HepG2 (cell line): ENCODE results near the gene NADK2. TPM values are rescaled to one million over a fixed set of nuclear protein-coding genes. Genes with fewer than 3 reads are reported as not detected.

Source experiments
- FOSL1 ChIP-seq: sonication (generic); formaldehyde crosslinking; IDR thresholded peaks from 2 replicates; pipeline ENCODE4 v1.9.0; 2021; ENCODE audit warnings: missing genetic modification reagents, borderline replicate concordance
- HDAC6 ChIP-seq: fragments of 200-600 bp; sonication (generic); IDR thresholded peaks from 2 replicates; pipeline ENCODE4 v1.7.0; 2017; ENCODE audit warnings: mild to moderate bottlenecking, antibody characterized with exemption, low read length, low read depth
- HNF4A ChIP-seq: sonication (generic); formaldehyde crosslinking; IDR thresholded peaks from 2 replicates; pipeline ENCODE4 v1.4.0; 2020; ENCODE audit warnings: missing genetic modification reagents
- MXI1 ChIP-seq: IDR thresholded peaks from 3 replicates; pipeline ENCODE4 v1.6.1; 2012; ENCODE audit warnings: low read depth, low read length, inconsistent platforms, borderline replicate concordance
- NFE2 ChIP-seq: sonication (generic); formaldehyde crosslinking; IDR thresholded peaks from 2 replicates; pipeline ENCODE4 v1.4.0; 2020; ENCODE audit warnings: missing genetic modification reagents
- RXRB ChIP-seq: IDR thresholded peaks from 2 replicates; pipeline ENCODE4 v1.6.1; 2016; ENCODE audit warnings: borderline replicate concordance, missing genetic modification reagents, missing compliant biosample characterization
- SIN3B ChIP-seq: fragments of 150-350 bp; IDR thresholded peaks from 2 replicates; pipeline ENCODE4 v1.6.1; 2014; ENCODE audit warnings: low read length
- XBP1 ChIP-seq: sonication (generic); formaldehyde crosslinking; IDR thresholded peaks from 2 replicates; pipeline ENCODE4 v1.5.0; 2020; ENCODE audit warnings: missing genetic modification reagents
- ZBTB20 ChIP-seq: sonication (generic); formaldehyde crosslinking; IDR thresholded peaks from 2 replicates; pipeline ENCODE4 v1.8.1; 2023; ENCODE audit warnings: missing genetic modification reagents, low read depth, mild to moderate bottlenecking, borderline replicate concordance
- ZIK1 ChIP-seq: sonication (generic); formaldehyde crosslinking; IDR thresholded peaks from 2 replicates; pipeline ENCODE4 v1.5.0; 2020; ENCODE audit warnings: mild to moderate bottlenecking, low read depth, missing genetic modification reagents, borderline replicate concordance
- ZMAT3 ChIP-seq: sonication (generic); formaldehyde crosslinking; conservative IDR thresholded peaks from 2 replicates; pipeline ENCODE4 v1.7.0; 2021; ENCODE audit warnings: missing genetic modification reagents
- ZMYM3 ChIP-seq: sonication (generic); formaldehyde crosslinking; IDR thresholded peaks from 2 replicates; pipeline ENCODE4 v1.5.1; 2020; ENCODE audit warnings: mild to moderate bottlenecking, missing genetic modification reagents
- ZNF10 ChIP-seq: sonication (generic); formaldehyde crosslinking; IDR thresholded peaks from 2 replicates; pipeline ENCODE4 v1.4.0; 2020; ENCODE audit warnings: mild to moderate bottlenecking, low read depth, missing genetic modification reagents, borderline replicate concordance
- ZNF407 ChIP-seq: sonication (generic); formaldehyde crosslinking; IDR thresholded peaks from one replicate; pipeline ENCODE4 v1.5.1; 2020; ENCODE audit warnings: mild to moderate bottlenecking, missing genetic modification reagents; ENCODE audit errors: not compliant biosample characterization
- ZNF44 ChIP-seq: sonication (generic); formaldehyde crosslinking; IDR thresholded peaks from 2 replicates; pipeline ENCODE4 v1.5.1; 2020; ENCODE audit warnings: mild to moderate bottlenecking, missing genetic modification reagents
- ZNF530 ChIP-seq: sonication (generic); formaldehyde crosslinking; IDR thresholded peaks from 2 replicates; pipeline ENCODE4 v1.5.0; 2020; ENCODE audit warnings: low read depth, mild to moderate bottlenecking, missing genetic modification reagents
- ZNF644 ChIP-seq: IDR thresholded peaks from 2 replicates; pipeline ENCODE4 v1.6.1; 2016; ENCODE audit warnings: low read depth
- ZNF782 ChIP-seq: sonication (generic); formaldehyde crosslinking; IDR thresholded peaks from 2 replicates; pipeline ENCODE4 v1.4.0; 2020; ENCODE audit warnings: missing genetic modification reagents, mild to moderate bottlenecking, borderline replicate concordance
- polyA plus RNA-seq, 8 experiments: library from polyadenylated mRNA; depleted of rRNA in 3 of 8; stranded (reverse) in 7 of 8; unstranded in 1 of 8; fragments of >200 nt; fragmentation: Illumina TruSeq in 4 of 8; extraction: Trizol in 4 of 8; gene quantifications; 2 replicates each; pipeline versions ENCODE4 v1.2.1 to v1.2.3, GENCODE V29; 2011 to 2016; ENCODE audit warnings: low read depth in 4 of 8, missing spikeins in 1 of 8, mixed read lengths in 1 of 8; ENCODE audit not compliant: insufficient read depth in 1 of 8
- total RNA-seq, 5 experiments: library from RNA; depleted of rRNA; stranded (reverse); fragments of >200 nt; fragmentation: Illumina TruSeq; extraction: Trizol; gene quantifications; 2 replicates each; pipeline ENCODE4 v1.2.3, GENCODE V29; 2016; ENCODE audit warnings: low read depth in 1 of 5
- TF ChIP-seq, protein P1 (sequence below): sonication (generic); formaldehyde crosslinking; IDR thresholded peaks from 2 replicates; pipeline ENCODE4 v1.8.1; 2023; ENCODE audit warnings: missing genetic modification reagents, mild to moderate bottlenecking, borderline replicate concordance
- TF ChIP-seq, protein P2 (sequence below): sonication (generic); formaldehyde crosslinking; IDR thresholded peaks from 2 replicates; pipeline ENCODE4 v1.8.0; 2022; ENCODE audit warnings: missing genetic modification reagents, mild to moderate bottlenecking, moderate library complexity, borderline replicate concordance

The NADK2 gene
- total and polyA plus RNA-seq, 2 of the 13 experiments (the other 11 are each of a cell fraction or from before 2014, with no cell fraction given): 13.9 to 71.4 TPM

- TF ChIP-seq, protein P1, sequence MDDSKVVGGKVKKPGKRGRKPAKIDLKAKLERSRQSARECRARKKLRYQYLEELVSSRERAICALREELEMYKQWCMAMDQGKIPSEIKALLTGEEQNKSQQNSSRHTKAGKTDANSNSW (CRISPR knock-in tag): no peak; the same call in 1 of the 2 replicates
- TF ChIP-seq ZNF782: no peak
- TF ChIP-seq, protein P2, sequence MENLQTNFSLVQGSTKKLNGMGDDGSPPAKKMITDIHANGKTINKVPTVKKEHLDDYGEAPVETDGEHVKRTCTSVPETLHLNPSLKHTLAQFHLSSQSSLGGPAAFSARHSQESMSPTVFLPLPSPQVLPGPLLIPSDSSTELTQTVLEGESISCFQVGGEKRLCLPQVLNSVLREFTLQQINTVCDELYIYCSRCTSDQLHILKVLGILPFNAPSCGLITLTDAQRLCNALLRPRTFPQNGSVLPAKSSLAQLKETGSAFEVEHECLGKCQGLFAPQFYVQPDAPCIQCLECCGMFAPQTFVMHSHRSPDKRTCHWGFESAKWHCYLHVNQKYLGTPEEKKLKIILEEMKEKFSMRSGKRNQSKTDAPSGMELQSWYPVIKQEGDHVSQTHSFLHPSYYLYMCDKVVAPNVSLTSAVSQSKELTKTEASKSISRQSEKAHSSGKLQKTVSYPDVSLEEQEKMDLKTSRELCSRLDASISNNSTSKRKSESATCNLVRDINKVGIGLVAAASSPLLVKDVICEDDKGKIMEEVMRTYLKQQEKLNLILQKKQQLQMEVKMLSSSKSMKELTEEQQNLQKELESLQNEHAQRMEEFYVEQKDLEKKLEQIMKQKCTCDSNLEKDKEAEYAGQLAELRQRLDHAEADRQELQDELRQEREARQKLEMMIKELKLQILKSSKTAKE: no peak
- TF ChIP-seq ZNF10 (CRISPR knock-in tag): no peak
- TF ChIP-seq RXRB (CRISPR knock-in tag): no peak
- no peak for TF ChIP-seq HDAC6
- no peak for TF ChIP-seq HNF4A (CRISPR knock-in tag)
- no peak for TF ChIP-seq ZIK1 (CRISPR knock-in tag)
- TF ChIP-seq NFE2 (CRISPR knock-in tag): no peak
- no peak for TF ChIP-seq XBP1 (CRISPR knock-in tag)
- TF ChIP-seq ZMYM3: no peak
- no peak for TF ChIP-seq ZMAT3 (CRISPR knock-in tag)
- TF ChIP-seq ZBTB20: peak; percentile 22; the same call in 1 of the 2 replicates
- TF ChIP-seq ZNF407: peak; percentile 58
- TF ChIP-seq MXI1: no peak; the same call in 2 of the 3 replicates
- no peak for TF ChIP-seq ZNF530 (CRISPR knock-in tag)
- TF ChIP-seq ZNF644 (CRISPR knock-in tag): no peak
- no peak for TF ChIP-seq ZNF44 (CRISPR knock-in tag)
- TF ChIP-seq SIN3B: no peak
- TF ChIP-seq FOSL1 (CRISPR knock-in tag): no peak
Observed at GRCh38 chr5:36240779-36241630, 720 bp downstream of the NADK2 start (continued).
